Mesenchymal stem cell (in vitro differentiated cells and primary cell): ENCODE data around the gene AFG1L.
"Not testable (repeated sequence)": the region's sequence is repeated elsewhere in the genome, so short reads cannot be mapped to it uniquely, and the experiment has no call there.

Source experiments
- DNase-seq: peaks from one replicate; pipeline ENCODE4 v3.0.0-alpha.2; 2013
- H2AFZ ChIP-seq: one replicate; pipeline ENCODE4 v1.6.1; 2013; ENCODE audit warnings: low read depth, mild to moderate bottlenecking, control low read depth, inconsistent platforms, low read length, moderate library complexity
- H2AK5ac ChIP-seq: 2 replicates; pipeline ENCODE4 v1.6.1; 2013; ENCODE audit warnings: low read length, moderate library complexity, mild to moderate bottlenecking, inconsistent platforms; ENCODE audit not compliant: severe bottlenecking
- H2BK120ac ChIP-seq: one replicate; pipeline ENCODE4 v1.6.1; 2013; ENCODE audit warnings: low read depth, mild to moderate bottlenecking, inconsistent platforms, low read length, moderate library complexity
- H2BK12ac ChIP-seq, 2 experiments: one replicate each; pipeline ENCODE4 v1.6.1; 2013; ENCODE audit warnings: inconsistent platforms in 2 of 2, low read length in 2 of 2, mild to moderate bottlenecking in 2 of 2, moderate library complexity in 2 of 2, control low read depth in 1 of 2
- H2BK15ac ChIP-seq: one replicate; pipeline ENCODE4 v1.6.1; 2013; ENCODE audit warnings: mild to moderate bottlenecking, low read depth, inconsistent platforms; ENCODE audit not compliant: poor library complexity, severe bottlenecking
- H2BK5ac ChIP-seq: 2 replicates; pipeline ENCODE4 v1.6.1; 2013; ENCODE audit warnings: low read depth, mild to moderate bottlenecking, low read length, control low read depth, inconsistent platforms; ENCODE audit not compliant: poor library complexity, severe bottlenecking
- H3K14ac ChIP-seq, 2 experiments: one replicate each; pipeline ENCODE4 v1.6.1; 2013; ENCODE audit warnings: inconsistent platforms in 2 of 2, low read length in 2 of 2, control low read depth in 1 of 2, mild to moderate bottlenecking in 1 of 2, moderate library complexity in 1 of 2
- H3K18ac ChIP-seq, 2 experiments: one replicate each; pipeline ENCODE4 v1.6.1; 2013; ENCODE audit warnings: inconsistent platforms in 2 of 2, low read length in 2 of 2, control low read depth in 1 of 2, low read depth in 1 of 2, mild to moderate bottlenecking in 1 of 2
- H3K23ac ChIP-seq, 2 experiments: one replicate each; pipeline ENCODE4 v1.6.1; 2013; ENCODE audit warnings: inconsistent platforms in 2 of 2, low read length in 2 of 2, mild to moderate bottlenecking in 2 of 2, moderate library complexity in 2 of 2, control low read depth in 1 of 2
- H3K27ac ChIP-seq: 2 replicates; pipeline ENCODE4 v1.5.1; 2013; ENCODE audit warnings: mild to moderate bottlenecking, moderate library complexity, low read length, control low read depth, inconsistent platforms; ENCODE audit not compliant: poor library complexity, severe bottlenecking
- H3K27me3 ChIP-seq, 2 experiments: 2 replicates each; pipeline versions ENCODE4 v1.6.1 to v1.7.0; 2013; ENCODE audit warnings: low read length in 2 of 2, mild to moderate bottlenecking in 2 of 2, moderate library complexity in 2 of 2, control low read depth in 1 of 2, inconsistent platforms in 1 of 2; ENCODE audit not compliant: control insufficient read depth in 1 of 2, insufficient read depth in 1 of 2
- H3K36me3 ChIP-seq, 2 experiments: 2 replicates each; pipeline versions ENCODE4 v1.6.1 to v1.7.0; 2013; ENCODE audit warnings: low read length in 2 of 2, control low read depth in 1 of 2, inconsistent platforms in 1 of 2, low read depth in 1 of 2, mild to moderate bottlenecking in 1 of 2; ENCODE audit not compliant: insufficient read depth in 2 of 2, control insufficient read depth in 1 of 2
- H3K4ac ChIP-seq, 2 experiments: one replicate each; pipeline ENCODE4 v1.6.1; 2013; ENCODE audit warnings: inconsistent platforms in 2 of 2, low read length in 2 of 2, mild to moderate bottlenecking in 2 of 2, moderate library complexity in 2 of 2, control low read depth in 1 of 2, low read depth in 1 of 2
- H3K4me1 ChIP-seq: 2 replicates; pipeline ENCODE4 v1.6.1; 2013; ENCODE audit warnings: low read depth, low read length, control low read depth; ENCODE audit not compliant: control insufficient read depth, insufficient read depth
- H3K4me2 ChIP-seq: 2 replicates; pipeline ENCODE4 v1.6.1; 2013; ENCODE audit warnings: low read length, mild to moderate bottlenecking, inconsistent platforms; ENCODE audit not compliant: poor library complexity, severe bottlenecking
- H3K4me3 ChIP-seq, 2 experiments: 2 replicates each; pipeline versions ENCODE4 v1.5.1 to v1.7.0; 2013; ENCODE audit warnings: low read length in 2 of 2, mild to moderate bottlenecking in 2 of 2, control low read depth in 1 of 2, low read depth in 1 of 2; ENCODE audit not compliant: insufficient read depth in 1 of 2
- H3K79me1 ChIP-seq: replicated peaks from 2 replicates; pipeline ENCODE4 v1.6.1; 2013; ENCODE audit warnings: mild to moderate bottlenecking, control low read depth, low read length, inconsistent platforms; ENCODE audit not compliant: poor library complexity, severe bottlenecking
- H3K9ac ChIP-seq: 2 replicates; pipeline ENCODE4 v1.7.0; 2013; ENCODE audit warnings: mild to moderate bottlenecking, low read length, moderate library complexity
- H3K9me3 ChIP-seq: 2 replicates; pipeline ENCODE4 v1.7.0; 2013; ENCODE audit warnings: mild to moderate bottlenecking, low read length; ENCODE audit not compliant: control insufficient read depth
- H4K8ac ChIP-seq: one replicate; pipeline ENCODE4 v1.6.1; 2013; ENCODE audit warnings: inconsistent platforms, mild to moderate bottlenecking, low read length, moderate library complexity
- H4K91ac ChIP-seq: one replicate; pipeline ENCODE4 v1.6.1; 2013; ENCODE audit warnings: mild to moderate bottlenecking, low read length, inconsistent platforms
- WGBS: methylation state at CpG from one replicate; pipeline ENCODE4 v1.1.7; 2013; ENCODE audit warnings: mixed read lengths; 5-methylcytosine and 5-hydroxymethylcytosine counted together

AFG1L gene

GRCh38 chr6:108269955-108270354, 24.9 kb upstream of the AFG1L start:
- not testable (repeated sequence) for H3K4me3 ChIP-seq, H2AK5ac ChIP-seq, H3K9me3 ChIP-seq, H3K36me3 ChIP-seq, H3K14ac ChIP-seq, H2BK12ac ChIP-seq, H3K4me2 ChIP-seq, H4K8ac ChIP-seq, H3K27me3 ChIP-seq, H4K91ac ChIP-seq, H3K9ac ChIP-seq, H2BK120ac ChIP-seq, H2BK5ac ChIP-seq, H2BK15ac ChIP-seq, H3K4me1 ChIP-seq, H2AFZ ChIP-seq, H3K23ac ChIP-seq, H3K4ac ChIP-seq, H3K18ac ChIP-seq, H3K27ac ChIP-seq, DNase-seq, H3K79me1 ChIP-seq
- 95% methylated on average over 4 of the region's 31 CpGs for WGBS

- no peak overlapping the region for H4K8ac ChIP-seq
- WGBS, result 97% methylated on average over 2 of the region's 2 CpGs
Observed at GRCh38 chr6:108274546-108274945, 20.3 kb upstream of the AFG1L start.

GRCh38 chr6:108275976-108276375, 18.9 kb upstream of the AFG1L start:
- no peak for DNase-seq
- no peak overlapping the region for H2AK5ac ChIP-seq
- no peak overlapping the region for H3K27ac ChIP-seq
- no peak overlapping the region for H3K14ac ChIP-seq
- H3K4me2 ChIP-seq, result no peak overlapping the region
- no peak overlapping the region for H3K4me3 ChIP-seq
- no peaks in the 10 kb centered on the region for H3K79me1 ChIP-seq
- no peaks in the 10 kb centered on the region for H3K36me3 ChIP-seq
- H3K9me3 ChIP-seq, result no peaks in the 10 kb centered on the region
- H4K91ac ChIP-seq, result no peak overlapping the region
- no peak overlapping the region for H2BK15ac ChIP-seq
- no peak overlapping the region for H3K23ac ChIP-seq
- H3K9ac ChIP-seq, result no peak overlapping the region
- H2BK5ac ChIP-seq, result no peak overlapping the region
- no peak overlapping the region for H2BK12ac ChIP-seq
- no peak overlapping the region for H2BK120ac ChIP-seq
- no peak overlapping the region for H4K8ac ChIP-seq
- no peak overlapping the region for H3K18ac ChIP-seq
- no peak overlapping the region for H3K4ac ChIP-seq
- 57% methylated on average over 2 of the region's 2 CpGs for WGBS
- no peaks in the 10 kb centered on the region for H3K27me3 ChIP-seq
- H2AFZ ChIP-seq, result no peak overlapping the region
- H3K4me1 ChIP-seq, result no peaks in the 10 kb centered on the region

More at GRCh38 chr6:108274546-108274945, 20.3 kb upstream of the AFG1L start:
- H3K36me3 ChIP-seq, result no peaks in the 10 kb centered on the region
- H2BK12ac ChIP-seq, result no peak overlapping the region
- no peak overlapping the region for H3K23ac ChIP-seq
- no peak overlapping the region for H2BK5ac ChIP-seq
- no peaks in the 10 kb centered on the region for H3K4me1 ChIP-seq
- H3K27ac ChIP-seq, result no peak overlapping the region
- no peak for DNase-seq
- H2AK5ac ChIP-seq, result no peak overlapping the region
- H3K9me3 ChIP-seq, result no peaks in the 10 kb centered on the region
- no peak overlapping the region for H2BK120ac ChIP-seq
- no peak overlapping the region for H4K91ac ChIP-seq
- no peak overlapping the region for H3K4ac ChIP-seq
- H3K14ac ChIP-seq, result no peak overlapping the region
- no peak overlapping the region for H2AFZ ChIP-seq
- no peak overlapping the region for H3K9ac ChIP-seq
- no peak overlapping the region for H2BK15ac ChIP-seq
- H3K4me3 ChIP-seq, result no peak overlapping the region
- no peaks in the 10 kb centered on the region for H3K27me3 ChIP-seq
- H3K18ac ChIP-seq, result no peak overlapping the region
- H3K4me2 ChIP-seq, result no peak overlapping the region
- H3K79me1 ChIP-seq, result no peaks in the 10 kb centered on the region

- no peaks in the 10 kb centered on the region for H3K27me3 ChIP-seq
- H2BK15ac ChIP-seq, result no peak overlapping the region
- H2BK5ac ChIP-seq, result no peak overlapping the region
- no peak overlapping the region for H2BK120ac ChIP-seq
- no peak overlapping the region for H3K4me3 ChIP-seq
- H3K9me3 ChIP-seq, result no peaks in the 10 kb centered on the region
- H3K4me2 ChIP-seq, result no peak overlapping the region
- no peak overlapping the region for H2BK12ac ChIP-seq
- DNase-seq, result no peak
- no peak overlapping the region for H2AK5ac ChIP-seq
- WGBS, result 91% methylated on average over 1 of the region's 1 CpG
- no peak overlapping the region for H3K4ac ChIP-seq
- H3K23ac ChIP-seq, result no peak overlapping the region
- no peaks in the 10 kb centered on the region for H3K79me1 ChIP-seq
- H3K36me3 ChIP-seq, result no peaks in the 10 kb centered on the region
- H3K9ac ChIP-seq, result no peak overlapping the region
- no peak overlapping the region for H3K18ac ChIP-seq
- no peak overlapping the region for H2AFZ ChIP-seq
- no peak overlapping the region for H4K8ac ChIP-seq
- no peak overlapping the region for H3K27ac ChIP-seq
- no peak overlapping the region for H4K91ac ChIP-seq
- H3K14ac ChIP-seq, result no peak overlapping the region
- H3K4me1 ChIP-seq, result no peaks in the 10 kb centered on the region
Observed at GRCh38 chr6:108277295-108277694, 17.6 kb upstream of the AFG1L start.
